ENCODE data around the gene CD70.

Gene CD70

GRCh38 chr19:6626764-6627163, 35.8 kb upstream of the CD70 start:
- DNase-seq = no peak
- TF ChIP-seq CTCF (IDR thresholded peaks at IDR 0.05; ENCODE audit: low read depth, low read length) = no peak
- Histone ChIP-seq H3K36me3 (no peaks in the 10 kb centered on the region), H3K4me3 (ENCODE audit: low read depth, low read length) (no peak overlapping the region), H3K9me3 (ENCODE audit: severe bottlenecking) (peaks cover 7% of the 10 kb centered on the region), H3K27me3 (ENCODE audit: insufficient read depth, low read depth, severe bottlenecking) (peaks cover 10% of the 10 kb centered on the region), H3K27ac (no peak overlapping the region)

- no peak for TF ChIP-seq CTCF (IDR thresholded peaks at IDR 0.05; ENCODE audit: low read depth, low read length)
- Histone ChIP-seq H3K9me3 (ENCODE audit: severe bottlenecking) (peaks cover 2% of the 10 kb centered on the region), H3K4me3 (ENCODE audit: low read depth, low read length) (no peak overlapping the region), H3K27ac (no peak overlapping the region), H3K27me3 (ENCODE audit: insufficient read depth, low read depth, severe bottlenecking) (peaks cover 8% of the 10 kb centered on the region), H3K36me3 (no peaks in the 10 kb centered on the region)
- DNase-seq = no peak
Measured at GRCh38 chr19:6617374-6617773, 26.4 kb upstream of the CD70 start.

- no peaks in the 10 kb centered on the region for H3K36me3 ChIP-seq
- peaks cover 7% of the 10 kb centered on the region for H3K27me3 ChIP-seq (ENCODE audit: insufficient read depth, low read depth, severe bottlenecking)
- H3K9me3 ChIP-seq (ENCODE audit: severe bottlenecking) = peaks cover 2% of the 10 kb centered on the region
- no peak for DNase-seq
- TF ChIP-seq CTCF (IDR thresholded peaks at IDR 0.05; ENCODE audit: low read depth, low read length) = no peak
- H3K4me3 ChIP-seq (ENCODE audit: low read depth, low read length) = no peak overlapping the region
- no peak overlapping the region for H3K27ac ChIP-seq
Measured at GRCh38 chr19:6616011-6616410, 25.1 kb upstream of the CD70 start.

- no peak overlapping the region for H3K4me3 ChIP-seq (ENCODE audit: low read depth, low read length)
- peaks cover 2% of the 10 kb centered on the region for H3K9me3 ChIP-seq (ENCODE audit: severe bottlenecking)
- no peak for DNase-seq
- H3K36me3 ChIP-seq = no peaks in the 10 kb centered on the region
- peaks cover 7% of the 10 kb centered on the region for H3K27me3 ChIP-seq (ENCODE audit: insufficient read depth, low read depth, severe bottlenecking)
- TF ChIP-seq CTCF (IDR thresholded peaks at IDR 0.05; ENCODE audit: low read depth, low read length) = no peak
- H3K27ac ChIP-seq = no peak overlapping the region
Measured at GRCh38 chr19:6613711-6614110, 22.8 kb upstream of the CD70 start.

- no peak overlapping the region for H3K4me3 ChIP-seq (ENCODE audit: low read depth, low read length)
- no peak for DNase-seq
- H3K36me3 ChIP-seq = no peaks in the 10 kb centered on the region
- H3K27ac ChIP-seq = no peak overlapping the region
- peaks cover 7% of the 10 kb centered on the region for H3K27me3 ChIP-seq (ENCODE audit: insufficient read depth, low read depth, severe bottlenecking)
- H3K9me3 ChIP-seq (ENCODE audit: severe bottlenecking) = no peaks in the 10 kb centered on the region
- TF ChIP-seq CTCF (IDR thresholded peaks at IDR 0.05; ENCODE audit: low read depth, low read length) = no peak
Measured at GRCh38 chr19:6610934-6611852, 20.2 kb upstream of the CD70 start.

All from WERI-Rb-1 (cell line).